Common myeloid progenitor, CD34-positive (primary cell): Measurements from ENCODE around the gene NKAP. TPM values are rescaled to one million over a fixed set of nuclear protein-coding genes. Genes with fewer than 3 reads are reported as not detected.

Experiments used
- CTCF ChIA-PET: fragments of 350-600 bp; sonication (Branson Sonifier 250); formaldehyde crosslinking; loops from one replicate; lab custom pipeline; 2021; ENCODE audit warnings: antibody characterized with exemption; lab: Charles Lee
- POLR2A ChIA-PET: fragments of 350-600 bp; sonication (Branson Sonifier 250); formaldehyde crosslinking; loops from one replicate; lab custom pipeline; 2021; ENCODE audit warnings: antibody characterized with exemption; lab: Charles Lee
- DNase-seq, 3 donors: peaks; one replicate each; pipeline versions ENCODE4 v3.0.0 to v3.0.0-alpha.2; 2013
- H3K27ac ChIP-seq, 2 experiments: 1 replicate in 1 of 2; 2 replicates in 1 of 2; pipeline ENCODE4 v1.7.0; 2013; ENCODE audit warnings: inconsistent platforms in 2 of 2, low read length in 2 of 2, mild to moderate bottlenecking in 2 of 2, low read depth in 1 of 2, moderate library complexity in 1 of 2; ENCODE audit not compliant: severe bottlenecking in 2 of 2, insufficient read depth in 1 of 2, poor library complexity in 1 of 2
- H3K27me3 ChIP-seq, 5 experiments: replicated peaks in 2 of 5; 1 replicate in 3 of 5; 2 replicates in 2 of 5; pipeline versions ENCODE4 v1.6.1 to v1.7.0; 2013; ENCODE audit warnings: low read length in 4 of 5, mild to moderate bottlenecking in 2 of 5, moderate library complexity in 2 of 5, inconsistent platforms in 1 of 5; ENCODE audit not compliant: insufficient read depth in 5 of 5, control insufficient read depth in 4 of 5
- H3K36me3 ChIP-seq, 4 experiments: 1 replicate in 2 of 4; 2 replicates in 2 of 4; pipeline versions ENCODE4 v1.6.1 to v1.7.0; 2013; ENCODE audit warnings: low read length in 3 of 4, control low read depth in 1 of 4, mild to moderate bottlenecking in 1 of 4; ENCODE audit not compliant: control insufficient read depth in 4 of 4, insufficient read depth in 4 of 4
- H3K4me1 ChIP-seq, 4 experiments: 1 replicate in 3 of 4; 2 replicates in 1 of 4; pipeline versions ENCODE4 v1.6.1 to v1.7.1; 2013; ENCODE audit warnings: low read length in 3 of 4, mild to moderate bottlenecking in 3 of 4, control low read depth in 1 of 4, inconsistent platforms in 1 of 4, moderate library complexity in 1 of 4; ENCODE audit not compliant: control insufficient read depth in 4 of 4, insufficient read depth in 4 of 4; ENCODE audit errors: control extremely low read depth in 1 of 4
- H3K4me3 ChIP-seq, 7 experiments: 1 replicate in 4 of 7; 2 replicates in 3 of 7; pipeline versions ENCODE4 v1.5.1 to v1.7.0; 2013; ENCODE audit warnings: mild to moderate bottlenecking in 7 of 7, low read length in 6 of 7, moderate library complexity in 6 of 7, inconsistent platforms in 2 of 7, low read depth in 2 of 7, control low read depth in 1 of 7; ENCODE audit not compliant: insufficient read depth in 4 of 7, control insufficient read depth in 1 of 7; ENCODE audit errors: extremely low read depth in 1 of 7
- H3K9me3 ChIP-seq, 5 experiments: 1 replicate in 4 of 5; 2 replicates in 1 of 5; pipeline versions ENCODE4 v1.6.1 to v1.7.1; 2013; ENCODE audit warnings: low read length in 4 of 5, mild to moderate bottlenecking in 2 of 5, inconsistent platforms in 1 of 5, low read depth in 1 of 5, moderate library complexity in 1 of 5; ENCODE audit not compliant: control insufficient read depth in 4 of 5, insufficient read depth in 2 of 5; ENCODE audit errors: control extremely low read depth in 1 of 5
- whole genome bisulfite sequencing: methylation state at CpG from one replicate; pipeline ENCODE4 v1.1.5; 2013; ENCODE audit not compliant: insufficient coverage; 5-methylcytosine and 5-hydroxymethylcytosine counted together
- polyA plus RNA-seq: library from polyadenylated mRNA; unstranded; fragments of 120-200 nt; gene quantifications from one replicate; pipeline ENCODE4 v1.2.1, GENCODE V29; 2013

NKAP gene
- 7.3 TPM for polyA plus RNA-seq

- no peaks in the 10 kb centered on the region for H3K9me3 ChIP-seq
- H3K36me3 ChIP-seq = no peaks in the 10 kb centered on the region
- peaks cover 0 to 7% (median 0%) of the 10 kb centered on the region in 5 experiments for H3K27me3 ChIP-seq
- POLR2A ChIA-PET = no interaction called here
- H3K27ac ChIP-seq = peak within 1 kb of the TSS; percentile 79 to 93
- WGBS = 41% methylated on average over 56 of the region's 59 CpGs
- CTCF ChIA-PET = interaction anchor here (0.9 to 1.6 kb wide), 3 partner anchors 11 to 13 kb away, joined by 4 to 7 read pairs (median 5); no protein-coding TSS in a partner anchor
- H3K4me3 ChIP-seq = peak within 1 kb of the TSS; percentile 74 to 91 (median 81)
- peak; percentile 91 to 97 (median 95) for DNase-seq
- H3K4me1 ChIP-seq = peaks cover 0 to 13% (median 4%) of the 10 kb centered on the region in 4 experiments
Observed at GRCh38 chrX:119943185-119943988, at the start of gene NKAP. TSS of gene NKAP (minus strand) at chrX:119943751. CDS start at chrX:119943605, 146 bp downstream.

- H3K9me3 ChIP-seq = peaks cover 0 to 8% (median 0%) of the 10 kb centered on the region in 5 experiments
- ChIA-PET CTCF (interaction anchor here (1.1 kb wide), 1 partner anchor 10 kb away, joined by 5 read pairs; no protein-coding TSS in a partner anchor), POLR2A (no interaction called here)
- peaks cover 11 to 82% (median 37%) of the 10 kb centered on the region in 5 experiments for H3K27me3 ChIP-seq
- H3K36me3 ChIP-seq = no peaks in the 10 kb centered on the region
- H3K27ac ChIP-seq = no peak overlapping the region
- H3K4me3 ChIP-seq = peak overlapping the region in 6 of 7 experiments; percentile 17 to 65 (median 44)
- DNase-seq = peak in 1 of 3 donors; percentile 35
- WGBS = 34% methylated on average over 43 of the region's 48 CpGs
- H3K4me1 ChIP-seq = peaks cover 0 to 21% (median 13%) of the 10 kb centered on the region in 4 experiments
Observed at GRCh38 chrX:119991005-119991787, 47.6 kb upstream of the NKAP start.

- CTCF ChIA-PET = interaction anchor here (1.1 kb wide), 1 partner anchor 9 kb away, joined by 5 read pairs; no protein-coding TSS in a partner anchor
- POLR2A ChIA-PET = no interaction called here
- Histone ChIP-seq H3K4me3 (peak overlapping the region in 6 of 7 experiments; percentile 17 to 65 (median 44)), H3K9me3 (peaks cover 0 to 8% (median 0%) of the 10 kb centered on the region in 5 experiments), H3K36me3 (no peaks in the 10 kb centered on the region), H3K27me3 (peaks cover 11 to 76% (median 35%) of the 10 kb centered on the region in 5 experiments), H3K4me1 (peaks cover 0 to 21% (median 13%) of the 10 kb centered on the region in 4 experiments), H3K27ac (no peak overlapping the region)
- WGBS = 21% methylated on average over 27 of the region's 34 CpGs
- peak in 1 of 3 donors; percentile 55 for DNase-seq
Observed at GRCh38 chrX:119990556-119991004, 47.0 kb upstream of the NKAP start.

- Histone ChIP-seq H3K4me3 (peak overlapping the region in 4 of 7 experiments; percentile 17 to 65 (median 38)), H3K9me3 (peaks cover 0 to 8% (median 0%) of the 10 kb centered on the region in 5 experiments), H3K27me3 (peaks cover 11 to 72% (median 35%) of the 10 kb centered on the region in 5 experiments), H3K27ac (no peak overlapping the region), H3K4me1 (peaks cover 0 to 21% (median 13%) of the 10 kb centered on the region in 4 experiments), H3K36me3 (no peaks in the 10 kb centered on the region)
- CTCF ChIA-PET = no interaction called here
- WGBS = 43% methylated on average over 14 of the region's 18 CpGs
- POLR2A ChIA-PET = no interaction called here
- peak in 1 of 3 donors; percentile 27 for DNase-seq
Observed at GRCh38 chrX:119989905-119990555, 46.5 kb upstream of the NKAP start.

- no peaks in the 10 kb centered on the region for H3K36me3 ChIP-seq
- peaks cover 6 to 37% (median 14%) of the 10 kb centered on the region in 5 experiments for H3K27me3 ChIP-seq
- no peak for DNase-seq
- peaks cover 0 to 14% (median 10%) of the 10 kb centered on the region in 4 experiments for H3K4me1 ChIP-seq
- no peak overlapping the region for H3K27ac ChIP-seq
- H3K4me3 ChIP-seq = no peak overlapping the region
- H3K9me3 ChIP-seq = peaks cover 0 to 5% (median 0%) of the 10 kb centered on the region in 5 experiments
- POLR2A ChIA-PET = no interaction called here
- CTCF ChIA-PET = no interaction called here
- WGBS = 100% methylated on average over 2 of the region's 3 CpGs
Observed at GRCh38 chrX:119986203-119986602, 42.7 kb upstream of the NKAP start.

- Histone ChIP-seq H3K4me1 (no peaks in the 10 kb centered on the region), H3K36me3 (no peaks in the 10 kb centered on the region), H3K27ac (no peak overlapping the region), H3K4me3 (no peak overlapping the region), H3K9me3 (no peaks in the 10 kb centered on the region), H3K27me3 (peaks cover 2 to 21% (median 8%) of the 10 kb centered on the region in 5 experiments)
- WGBS = 74% methylated on average over 2 of the region's 5 CpGs
- no peak for DNase-seq
- ChIA-PET POLR2A (no interaction called here), CTCF (no interaction called here)
Observed at GRCh38 chrX:119984652-119985051, 41.1 kb upstream of the NKAP start.
